Endothelial cell of umbilical vein (primary cell): ENCODE data around the gene HMCN1. TPM values are rescaled to one million over a fixed set of nuclear protein-coding genes. Genes with fewer than 3 reads are reported as not detected.

Experiments
- BruUV-seq: library from RNA; stranded (reverse); fragments of 400-500 nt; replicated peaks from 2 replicates; lab custom pipeline; 2021; lab: Mats Ljungman, UMichigan
- CTCF ChIA-PET: fragments of 300-600, 350-600 bp; sonication (Branson Sonifier 250); formaldehyde crosslinking; loops from one replicate; lab custom pipeline; 2021; ENCODE audit warnings: antibody characterized with exemption, inconsistent platforms; lab: Charles Lee
- POLR2A ChIA-PET: fragments of 300-600, 350-600 bp; sonication (Branson Sonifier 250); formaldehyde crosslinking; loops from one replicate; lab custom pipeline; 2021; ENCODE audit warnings: antibody characterized with exemption, inconsistent platforms; lab: Charles Lee
- DNase-seq: peaks from one replicate; pipeline ENCODE4 v3.0.0-alpha.2; 2011; ENCODE audit warnings: low read depth, low spot score
- FAIRE-seq: peaks from 2 replicates; lab custom pipeline; 2011; peaks lifted over from hg19 to GRCh38; lab: Jason Lieb, UNC
- H2AFZ ChIP-seq: 2 replicates; pipeline ENCODE4 v1.6.0; 2012; ENCODE audit warnings: low read depth, low read length, control low read depth, inconsistent platforms
- H3K27ac ChIP-seq: 2 replicates; pipeline ENCODE4 v1.5.1; 2011; ENCODE audit warnings: low read depth, mild to moderate bottlenecking, control low read depth, low read length, moderate library complexity; ENCODE audit not compliant: insufficient read depth
- H3K27me3 ChIP-seq, 2 experiments: 2 replicates each; pipeline versions ENCODE4 v1.6.0 to v1.6.1; 2011; ENCODE audit warnings: low read length in 2 of 2, mixed read lengths in 1 of 2; ENCODE audit not compliant: control insufficient read depth in 2 of 2, insufficient read depth in 2 of 2
- H3K36me3 ChIP-seq, 2 experiments: 2 replicates in 1 of 2; 3 replicates in 1 of 2; pipeline ENCODE4 v1.5.1; 2011; ENCODE audit warnings: low read length in 2 of 2, mild to moderate bottlenecking in 1 of 2, moderate library complexity in 1 of 2; ENCODE audit not compliant: control insufficient read depth in 2 of 2, insufficient read depth in 2 of 2; ENCODE audit errors: extremely low read depth in 1 of 2
- H3K4me1 ChIP-seq: 3 replicates; pipeline ENCODE4 v1.5.1; 2011; ENCODE audit warnings: mild to moderate bottlenecking, low read length; ENCODE audit not compliant: control insufficient read depth, insufficient read depth; ENCODE audit errors: extremely low read depth
- H3K4me2 ChIP-seq: 2 replicates; pipeline ENCODE4 v1.6.1; 2011; ENCODE audit warnings: low read length, control low read depth, mixed read lengths; ENCODE audit not compliant: insufficient read depth
- H3K4me3 ChIP-seq, 3 experiments: fragments of 200-600 bp in 1 of 3; sonication (generic), shearing (Covaris generic) in 1 of 3; replicated peaks in 1 of 3; 2 replicates each; pipeline ENCODE4 v1.5.1; 2011 to 2016; ENCODE audit warnings: control low read depth in 3 of 3, low read length in 3 of 3, mild to moderate bottlenecking in 2 of 3, inconsistent platforms in 1 of 3, low read depth in 1 of 3, moderate library complexity in 1 of 3; ENCODE audit not compliant: insufficient read depth in 1 of 3
- H3K79me2 ChIP-seq: 2 replicates; pipeline ENCODE4 v1.6.0; 2012; ENCODE audit warnings: low read length, inconsistent platforms; ENCODE audit not compliant: control insufficient read depth, insufficient read depth
- H3K9ac ChIP-seq: replicated peaks from 2 replicates; pipeline ENCODE3; 2011; ENCODE audit warnings: low read length, control low read depth; ENCODE audit not compliant: insufficient read depth; ENCODE audit errors: extremely low read depth
- H3K9me1 ChIP-seq: replicated peaks from 3 replicates; pipeline ENCODE4 v1.6.0; 2011; ENCODE audit warnings: mild to moderate bottlenecking, low read length; ENCODE audit not compliant: control insufficient read depth, insufficient read depth; ENCODE audit errors: extremely low read depth
- H3K9me3 ChIP-seq: replicated peaks from 2 replicates; pipeline ENCODE4 v1.5.1; 2012; ENCODE audit warnings: low read length, inconsistent platforms; ENCODE audit not compliant: control insufficient read depth, insufficient read depth
- H4K20me1 ChIP-seq: replicated peaks from 2 replicates; pipeline ENCODE3; 2011; ENCODE audit warnings: mild to moderate bottlenecking, low read length; ENCODE audit not compliant: control insufficient read depth, insufficient read depth; ENCODE audit errors: extremely low read depth
- EZH2 ChIP-seq: IDR thresholded peaks from 2 replicates; pipeline ENCODE4 v1.6.1; 2012; ENCODE audit warnings: borderline replicate concordance, low read depth, mild to moderate bottlenecking, moderate library complexity, low read length, inconsistent platforms; ENCODE audit not compliant: severe bottlenecking
- FOS ChIP-seq: IDR thresholded peaks from 2 replicates; pipeline ENCODE4 v1.6.1; 2011; ENCODE audit warnings: mild to moderate bottlenecking, low read length, moderate library complexity, borderline replicate concordance; ENCODE audit not compliant: insufficient read depth
- GATA2 ChIP-seq: IDR thresholded peaks from 2 replicates; pipeline ENCODE4 v1.7.0; 2011; ENCODE audit warnings: low read depth, mild to moderate bottlenecking, moderate library complexity, mixed read lengths, low read length; ENCODE audit not compliant: insufficient read length, insufficient read depth
- JUN ChIP-seq: IDR thresholded peaks from 2 replicates; pipeline ENCODE4 v1.6.1; 2011; ENCODE audit warnings: borderline replicate concordance, low read depth; ENCODE audit not compliant: insufficient read length, insufficient read depth
- MYC ChIP-seq: IDR thresholded peaks from one replicate; pipeline ENCODE4 v1.6.1; 2011; ENCODE audit warnings: mild to moderate bottlenecking, low read depth, low read length
- POLR2A ChIP-seq: IDR thresholded peaks from 2 replicates; pipeline ENCODE4 v1.6.1; 2012; ENCODE audit warnings: low read depth, mild to moderate bottlenecking, control low read depth, low read length
- POLR2AphosphoS5 ChIP-seq: IDR thresholded peaks from 2 replicates; pipeline ENCODE4 v1.6.1; 2012; ENCODE audit warnings: low read depth, mild to moderate bottlenecking, control low read depth, low read length, moderate library complexity; ENCODE audit not compliant: insufficient read depth
- dilution Hi-C: fragments of 300-500 bp; cut with MboI; formaldehyde crosslinking; loops from one replicate; pipeline ENCODE4 v1.15.0; 2019; ENCODE audit warnings: low sequenced_read_pairs; ENCODE audit not compliant: extremely low pct_ligation_motif_present
- intact Hi-C: fragments of 100-400 bp; cut with micrococcal nuclease; formaldehyde crosslinking; loops from one replicate; pipeline ENCODE4 v1.10.0; 2022
- polyA plus RNA-seq, 4 experiments: library from polyadenylated mRNA; depleted of rRNA in 3 of 4; stranded (reverse) in 3 of 4; unstranded in 1 of 4; fragments of >200 nt; gene quantifications; 2 replicates each; pipeline versions ENCODE4 v1.2.1 to v1.2.3, GENCODE V29; 2011 to 2012; ENCODE audit warnings: missing spikeins in 1 of 4
- total RNA-seq: library from RNA; stranded (reverse); gene quantifications from 2 replicates; pipeline ENCODE4 v1.2.3, GENCODE V29; 2021
- TF ChIP-seq, protein P1 (sequence below): IDR thresholded peaks from 2 replicates; pipeline ENCODE4 v1.6.1; 2011; ENCODE audit not compliant: insufficient read depth, insufficient read length
- TF ChIP-seq, protein P2 (sequence below), 2 donors: IDR thresholded peaks; 1 replicate in 1 of 2; 2 replicates in 1 of 2; pipeline ENCODE4 v1.5.1; 2011; ENCODE audit warnings: low read length in 2 of 2, mild to moderate bottlenecking in 2 of 2, moderate library complexity in 2 of 2, control low read depth in 1 of 2, inconsistent platforms in 1 of 2, low read depth in 1 of 2; ENCODE audit not compliant: insufficient read depth in 1 of 2; ENCODE audit errors: extremely low read depth in 1 of 2

The HMCN1 gene
- total and polyA plus RNA-seq, 2 donors (not counting 3 experiments of a cell fraction or from before 2014, with no cell fraction given), result 10.3 to 16.0 TPM

DNA sequence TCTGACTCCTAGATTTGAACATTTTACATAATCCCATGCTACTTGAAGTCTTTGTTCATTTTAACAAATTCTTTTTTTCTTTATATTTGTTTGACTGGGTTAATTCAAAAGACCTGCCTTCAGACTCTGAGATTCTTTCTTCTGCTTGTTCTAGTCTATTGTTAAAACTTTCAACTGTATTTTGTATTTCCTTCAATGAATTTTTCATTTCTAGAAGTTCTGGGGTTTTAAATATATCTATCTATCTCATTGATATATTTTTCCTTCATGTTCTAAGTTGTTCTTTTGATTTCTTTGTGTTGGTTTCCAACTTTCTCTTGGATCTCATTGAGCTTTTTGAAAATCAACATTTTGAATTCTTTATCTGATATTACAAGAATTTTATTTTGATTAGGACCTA is 64.3 kb downstream of the HMCN1 start:
- Histone ChIP-seq H3K27ac (no peak overlapping the region), H3K79me2 (no peaks in the 10 kb centered on the region), H2AFZ (no peak overlapping the region), H3K9ac (no peak overlapping the region), H3K36me3 (no peaks in the 10 kb centered on the region), H3K4me2 (no peak overlapping the region), H3K9me3 (no peaks in the 10 kb centered on the region), H3K27me3 (no peaks in the 10 kb centered on the region), H4K20me1 (no peaks in the 10 kb centered on the region), H3K4me1 (no peaks in the 10 kb centered on the region), H3K9me1 (no peaks in the 10 kb centered on the region), H3K4me3 (no peak overlapping the region)
- ChIA-PET POLR2A (no interaction called here), CTCF (interaction anchor here (0.6 kb wide), 1 partner anchor 32 kb away, joined by 3 read pairs; no protein-coding TSS in a partner anchor)
- FAIRE-seq (no peak), DNase-seq (no peak)
- no TSS peak for BruUV-seq
- TF ChIP-seq JUN, result no peak
- TF ChIP-seq GATA2, result no peak
- TF ChIP-seq, protein P1, sequence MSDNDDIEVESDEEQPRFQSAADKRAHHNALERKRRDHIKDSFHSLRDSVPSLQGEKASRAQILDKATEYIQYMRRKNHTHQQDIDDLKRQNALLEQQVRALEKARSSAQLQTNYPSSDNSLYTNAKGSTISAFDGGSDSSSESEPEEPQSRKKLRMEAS, result no peak
- no peak for TF ChIP-seq FOS
- TF ChIP-seq MYC, result no peak
- no peak for TF ChIP-seq POLR2AphosphoS5
- no peak for TF ChIP-seq POLR2A
- no peak for TF ChIP-seq EZH2
- TF ChIP-seq, protein P2, sequence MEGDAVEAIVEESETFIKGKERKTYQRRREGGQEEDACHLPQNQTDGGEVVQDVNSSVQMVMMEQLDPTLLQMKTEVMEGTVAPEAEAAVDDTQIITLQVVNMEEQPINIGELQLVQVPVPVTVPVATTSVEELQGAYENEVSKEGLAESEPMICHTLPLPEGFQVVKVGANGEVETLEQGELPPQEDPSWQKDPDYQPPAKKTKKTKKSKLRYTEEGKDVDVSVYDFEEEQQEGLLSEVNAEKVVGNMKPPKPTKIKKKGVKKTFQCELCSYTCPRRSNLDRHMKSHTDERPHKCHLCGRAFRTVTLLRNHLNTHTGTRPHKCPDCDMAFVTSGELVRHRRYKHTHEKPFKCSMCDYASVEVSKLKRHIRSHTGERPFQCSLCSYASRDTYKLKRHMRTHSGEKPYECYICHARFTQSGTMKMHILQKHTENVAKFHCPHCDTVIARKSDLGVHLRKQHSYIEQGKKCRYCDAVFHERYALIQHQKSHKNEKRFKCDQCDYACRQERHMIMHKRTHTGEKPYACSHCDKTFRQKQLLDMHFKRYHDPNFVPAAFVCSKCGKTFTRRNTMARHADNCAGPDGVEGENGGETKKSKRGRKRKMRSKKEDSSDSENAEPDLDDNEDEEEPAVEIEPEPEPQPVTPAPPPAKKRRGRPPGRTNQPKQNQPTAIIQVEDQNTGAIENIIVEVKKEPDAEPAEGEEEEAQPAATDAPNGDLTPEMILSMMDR (IDR thresholded peaks at IDR 0.05; ENCODE audit: extremely low read depth in 1 of 2, insufficient read depth in 1 of 2, low read depth in 1 of 2, low read length in 2 of 2), result no peak
- dilution Hi-C loops, result no loop called here
- intact Hi-C loops, result no loop called here
